GM12878 (cell line): ENCODE results near the gene HHAT. TPM values are rescaled to one million over a fixed set of nuclear protein-coding genes. Genes with fewer than 3 reads are reported as not detected.

ENCODE experiments used
- ATAC-seq: fragments of 200-7000 bp; cut with Tn5 transposase; 3 replicates; pipeline ENCODE4 v1.9.1; 2020; ENCODE audit warnings: mild to moderate bottlenecking, moderate library complexity
- BruUV-seq: library from RNA; stranded (reverse); fragments of 400-500 nt; replicated peaks from 2 replicates; lab custom pipeline; 2021; lab: Mats Ljungman, UMichigan
- CTCF ChIA-PET: fragments of 300-600 bp; sonication (Branson Sonifier 250); formaldehyde crosslinking; extraction: SDS; loops from one replicate; lab custom pipeline; 2021; ENCODE audit warnings: inconsistent platforms; lab: Yijun Ruan, JAX
- POLR2A ChIA-PET: fragments of 350-600 bp; formaldehyde crosslinking; extraction: SDS; loops from one replicate; lab custom pipeline; 2021; ENCODE audit warnings: inconsistent platforms; lab: Charles Lee
- RAD21 ChIA-PET: fragments of 300-600 bp; sonication (Branson Sonifier 250); formaldehyde crosslinking; loops from one replicate; lab custom pipeline; 2023; ENCODE audit warnings: antibody characterized with exemption; ENCODE audit not compliant: unreplicated experiment; lab: Charles Lee
- SMC1A ChIA-PET: fragments of 300-600 bp; sonication (Branson Sonifier 250); formaldehyde crosslinking; loops from one replicate; lab custom pipeline; 2023; ENCODE audit not compliant: unreplicated experiment, uncharacterized antibody; lab: Charles Lee
- DNase-seq: peaks from one replicate; pipeline ENCODE4 v3.0.0-alpha.2; 2011; ENCODE audit warnings: low read depth, low spot score
- FAIRE-seq: peaks from 3 replicates; lab custom pipeline; 2011; peaks lifted over from hg19 to GRCh38; lab: Jason Lieb, UNC
- H2AFZ ChIP-seq: 2 replicates; pipeline ENCODE4 v1.6.0; 2011; ENCODE audit warnings: low read depth, low read length, control low read depth; ENCODE audit not compliant: control insufficient read depth
- H3K27ac ChIP-seq: 2 replicates; pipeline ENCODE4 v1.5.1; 2011; ENCODE audit warnings: control low read depth; ENCODE audit not compliant: control insufficient read depth, insufficient read depth
- H3K27me3 ChIP-seq, 2 experiments: replicated peaks in 1 of 2; 2 replicates each; pipeline versions ENCODE4 v1.6.0 to v1.6.1; 2011; ENCODE audit warnings: low read length in 1 of 2; ENCODE audit not compliant: control insufficient read depth in 2 of 2, insufficient read depth in 2 of 2
- H3K36me3 ChIP-seq, 2 experiments: 2 replicates each; pipeline ENCODE4 v1.5.1; 2011; ENCODE audit warnings: low read length in 1 of 2; ENCODE audit not compliant: control insufficient read depth in 2 of 2, insufficient read depth in 2 of 2
- H3K4me1 ChIP-seq: 2 replicates; pipeline ENCODE4 v1.6.1; 2011; ENCODE audit warnings: mild to moderate bottlenecking, low read length, moderate library complexity, mixed read lengths; ENCODE audit not compliant: control insufficient read depth, insufficient read depth
- H3K4me2 ChIP-seq: 2 replicates; pipeline ENCODE4 v1.6.0; 2011; ENCODE audit warnings: control low read depth; ENCODE audit not compliant: control insufficient read depth, insufficient read depth
- H3K4me3 ChIP-seq: fragments of 200-600 bp; sonication (generic); 2 replicates; pipeline ENCODE4 v1.5.1; 2016
- H3K79me2 ChIP-seq: 2 replicates; pipeline ENCODE4 v1.6.0; 2011; ENCODE audit warnings: low read length; ENCODE audit not compliant: control insufficient read depth, insufficient read depth
- H3K9ac ChIP-seq: 2 replicates; pipeline ENCODE4 v1.8.0; 2011; ENCODE audit warnings: low read length, control low read depth, mixed read lengths; ENCODE audit not compliant: control insufficient read depth, insufficient read depth
- H3K9me3 ChIP-seq: replicated peaks from 3 replicates; pipeline ENCODE4 v1.5.1; 2011; ENCODE audit warnings: mild to moderate bottlenecking, low read length; ENCODE audit not compliant: control insufficient read depth, insufficient read depth
- H4K20me1 ChIP-seq: 2 replicates; pipeline ENCODE4 v1.6.0; 2011; ENCODE audit not compliant: control insufficient read depth, insufficient read depth
- ELK1 ChIP-seq: IDR thresholded peaks from 2 replicates; pipeline ENCODE4 v1.6.1; 2012; ENCODE audit warnings: low read depth, low read length, improper control_type of control experiment
- HCFC1 ChIP-seq: fragments of 150-350 bp; IDR thresholded peaks from 2 replicates; pipeline ENCODE4 v1.6.1; 2014; ENCODE audit warnings: low read length
- MEF2B ChIP-seq: fragments of 450-650 bp; IDR thresholded peaks from 2 replicates; pipeline ENCODE4 v1.6.1; 2018; ENCODE audit warnings: mild to moderate bottlenecking, moderate library complexity; ENCODE audit not compliant: partially characterized antibody, poor library complexity, severe bottlenecking
- PBX3 ChIP-seq: IDR thresholded peaks from 2 replicates; pipeline ENCODE4 v1.6.1; 2011; ENCODE audit warnings: mild to moderate bottlenecking, low read depth, low read length, moderate library complexity; ENCODE audit not compliant: insufficient replicate concordance
- ZNF24 ChIP-seq: fragments of 450-650 bp; IDR thresholded peaks from 2 replicates; pipeline ENCODE4 v1.6.1; 2017; ENCODE audit warnings: antibody characterized with exemption, mild to moderate bottlenecking
- ZNF687 ChIP-seq: fragments of 450-650 bp; IDR thresholded peaks from 2 replicates; pipeline ENCODE4 v1.6.1; 2017; ENCODE audit warnings: mild to moderate bottlenecking, moderate library complexity
- WGBS: methylation state at CpG from one replicate; pipeline ENCODE4 v1.1.6; 2016; ENCODE audit warnings: low lambda C conversion rate; ENCODE audit not compliant: insufficient replicate concordance, insufficient coverage; ENCODE audit errors: missing lambda C conversion rate; 5-methylcytosine and 5-hydroxymethylcytosine counted together
- in situ Hi-C: fragments of 300-500 bp; cut with MboI; formaldehyde crosslinking; loops from 9 replicates; pipeline ENCODE4 v1.14.3; 2018; ENCODE audit warnings: mixed read lengths
- intact Hi-C: fragments of 100-400 bp; cut with micrococcal nuclease; formaldehyde crosslinking; loops from one replicate; pipeline ENCODE4 v1.14.2; 2022; ENCODE audit not compliant: unreplicated experiment
- polyA plus RNA-seq, 11 experiments: library from polyadenylated mRNA; depleted of rRNA in 4 of 11; unstranded in 6 of 11; stranded (reverse) in 5 of 11; fragments of >200 nt; fragmentation: Nextera tagmentation in 4 of 11; fragmentation: Illumina TruSeq in 1 of 11; extraction: Ambion mirVana in 4 of 11; extraction: Trizol in 1 of 11; gene quantifications; 1 replicate in 1 of 11; 2 replicates in 10 of 11; pipeline versions ENCODE4 v1.2.1 to v1.2.3, GENCODE V29; 2011 to 2016; ENCODE audit warnings: inconsistent platforms in 2 of 11, missing spikeins in 2 of 11, low read depth in 1 of 11
- total RNA-seq, 4 experiments: library from RNA; depleted of rRNA in 3 of 4; stranded (reverse); fragments of >200 nt in 3 of 4; fragmentation: Illumina TruSeq in 1 of 4; extraction: Trizol in 1 of 4; gene quantifications; 2 replicates each; pipeline versions ENCODE4 v1.2.1 to v1.2.3, GENCODE V29; 2013 to 2021

The HHAT gene
- total and polyA plus RNA-seq, 10 of the 15 experiments (the other 5 are each of a cell fraction or from before 2014, with no cell fraction given) = 1.2 to 37.6 (median 2.6) TPM

- TF ChIP-seq ELK1 (no peak), HCFC1 (no peak), ZNF687 (no peak)
Observed at GRCh38 chr1:210605099-210605498, 276.4 kb downstream of the HHAT start (continued).

- ATAC-seq (peak; percentile 23; the same call in 2 of the 3 replicates), FAIRE-seq (no peak), DNase-seq (no peak)
- no peaks in the 10 kb centered on the region for H3K4me1 ChIP-seq
- H3K27ac ChIP-seq = no peak overlapping the region
- in situ Hi-C loops = no loop called here
- SMC1A ChIA-PET = no interaction called here
- H3K79me2 ChIP-seq = no peaks in the 10 kb centered on the region
- H3K27me3 ChIP-seq = no peaks in the 10 kb centered on the region
- TF ChIP-seq PBX3 (no peak), ZNF24 (no peak), MEF2B (peak; percentile 59)
- H3K4me2 ChIP-seq = no peak overlapping the region
- no peaks in the 10 kb centered on the region for H3K36me3 ChIP-seq
- H2AFZ ChIP-seq = no peak overlapping the region
- POLR2A ChIA-PET = interaction anchor here (0.8 kb wide), 1 partner anchor 381 kb away, joined by 3 read pairs; no protein-coding TSS in a partner anchor
- no TSS peak for BruUV-seq
- intact Hi-C loops = no loop called here
- no peaks in the 10 kb centered on the region for H4K20me1 ChIP-seq
- H3K9ac ChIP-seq = no peak overlapping the region
- WGBS = 16% methylated on average over 3 of the region's 3 CpGs
- H3K9me3 ChIP-seq = no peaks in the 10 kb centered on the region
- no peak overlapping the region for H3K4me3 ChIP-seq
- RAD21 ChIA-PET = interaction anchor here (0.9 kb wide), 1 partner anchor 78 kb away, joined by 4 read pairs; no protein-coding TSS in a partner anchor
- CTCF ChIA-PET = no interaction called here
Observed at GRCh38 chr1:210607361-210607760, 278.7 kb downstream of the HHAT start.
